Measurements from ENCODE around the gene SUGCT.

- TF ChIP-seq CTCF (tag by site-specific recombination; IDR thresholded peaks at IDR 0.05), result no peak
- TF ChIP-seq ZNF175 (tag by site-specific recombination; IDR thresholded peaks at IDR 0.05), result no peak
- TF ChIP-seq, protein P1, sequence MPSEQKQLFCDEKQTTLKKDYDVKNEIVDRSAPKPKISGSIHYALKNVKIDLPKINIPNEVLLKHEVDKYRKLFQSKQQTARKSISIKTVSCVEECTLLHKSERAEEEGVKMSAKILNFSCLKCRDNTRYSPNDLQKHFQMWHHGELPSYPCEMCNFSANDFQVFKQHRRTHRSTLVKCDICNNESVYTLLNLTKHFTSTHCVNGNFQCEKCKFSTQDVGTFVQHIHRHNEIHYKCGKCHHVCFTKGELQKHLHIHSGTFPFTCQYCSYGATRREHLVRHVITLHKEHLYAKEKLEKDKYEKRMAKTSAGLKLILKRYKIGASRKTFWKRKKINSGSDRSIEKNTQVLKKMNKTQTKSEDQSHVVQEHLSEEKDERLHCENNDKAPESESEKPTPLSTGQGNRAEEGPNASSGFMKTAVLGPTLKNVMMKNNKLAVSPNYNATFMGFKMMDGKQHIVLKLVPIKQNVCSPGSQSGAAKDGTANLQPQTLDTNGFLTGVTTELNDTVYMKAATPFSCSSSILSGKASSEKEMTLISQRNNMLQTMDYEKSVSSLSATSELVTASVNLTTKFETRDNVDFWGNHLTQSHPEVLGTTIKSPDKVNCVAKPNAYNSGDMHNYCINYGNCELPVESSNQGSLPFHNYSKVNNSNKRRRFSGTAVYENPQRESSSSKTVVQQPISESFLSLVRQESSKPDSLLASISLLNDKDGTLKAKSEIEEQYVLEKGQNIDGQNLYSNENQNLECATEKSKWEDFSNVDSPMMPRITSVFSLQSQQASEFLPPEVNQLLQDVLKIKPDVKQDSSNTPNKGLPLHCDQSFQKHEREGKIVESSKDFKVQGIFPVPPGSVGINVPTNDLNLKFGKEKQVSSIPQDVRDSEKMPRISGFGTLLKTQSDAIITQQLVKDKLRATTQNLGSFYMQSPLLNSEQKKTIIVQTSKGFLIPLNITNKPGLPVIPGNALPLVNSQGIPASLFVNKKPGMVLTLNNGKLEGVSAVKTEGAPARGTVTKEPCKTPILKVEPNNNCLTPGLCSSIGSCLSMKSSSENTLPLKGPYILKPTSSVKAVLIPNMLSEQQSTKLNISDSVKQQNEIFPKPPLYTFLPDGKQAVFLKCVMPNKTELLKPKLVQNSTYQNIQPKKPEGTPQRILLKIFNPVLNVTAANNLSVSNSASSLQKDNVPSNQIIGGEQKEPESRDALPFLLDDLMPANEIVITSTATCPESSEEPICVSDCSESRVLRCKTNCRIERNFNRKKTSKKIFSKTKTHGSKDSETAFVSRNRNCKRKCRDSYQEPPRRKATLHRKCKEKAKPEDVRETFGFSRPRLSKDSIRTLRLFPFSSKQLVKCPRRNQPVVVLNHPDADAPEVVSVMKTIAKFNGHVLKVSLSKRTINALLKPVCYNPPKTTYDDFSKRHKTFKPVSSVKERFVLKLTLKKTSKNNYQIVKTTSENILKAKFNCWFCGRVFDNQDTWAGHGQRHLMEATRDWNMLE (tag by site-specific recombination; conservative IDR thresholded peaks at IDR 0.05; ENCODE audit: low read depth), result no peak
These were observed 237.1 kb downstream of the SUGCT start for GRCh38 chr7:40371806-40372440.

Measured in HEK293 (cell line).